BJ (cell line): ENCODE data around the gene ZNRF4. TPM values are rescaled to one million over a fixed set of nuclear protein-coding genes. Genes with fewer than 3 reads are reported as not detected.
A peak's percentile ranks its signal among the peaks of the same experiment; 100 is the strongest.

Experiments
- CTCF ChIA-PET: fragments of 350-600 bp; formaldehyde crosslinking; extraction: SDS; loops from one replicate; lab custom pipeline; 2021; ENCODE audit warnings: antibody characterized with exemption, inconsistent platforms; lab: Yijun Ruan, JAX
- POLR2A ChIA-PET: fragments of 300-600 bp; sonication (Branson Sonifier 250); formaldehyde crosslinking; extraction: SDS; loops from one replicate; lab custom pipeline; 2021; ENCODE audit warnings: antibody characterized with exemption; lab: Charles Lee
- DNase-seq: peaks from one replicate; pipeline ENCODE4 v3.0.0-alpha.2; 2011; ENCODE audit warnings: low read depth
- H3K27me3 ChIP-seq: 2 replicates; pipeline ENCODE4 v1.6.0; 2011; ENCODE audit warnings: low read length; ENCODE audit not compliant: control insufficient read depth, insufficient read depth
- H3K36me3 ChIP-seq: 2 replicates; pipeline ENCODE4 v1.5.1; 2011; ENCODE audit warnings: low read length; ENCODE audit not compliant: control insufficient read depth, insufficient read depth
- H3K4me3 ChIP-seq: 2 replicates; pipeline ENCODE4 v1.5.1; 2011; ENCODE audit warnings: low read depth, mild to moderate bottlenecking, control low read depth, low read length
- CTCF ChIP-seq: IDR thresholded peaks from 2 replicates; pipeline ENCODE4 v1.5.1; 2011; ENCODE audit warnings: low read depth, mild to moderate bottlenecking, control low read depth, inconsistent platforms, low read length, moderate library complexity; ENCODE audit not compliant: insufficient read depth
- polyA plus RNA-seq: library from polyadenylated mRNA; depleted of rRNA; stranded (reverse); fragments of >200 nt; gene quantifications from 2 replicates; pipeline ENCODE4 v1.2.3, GENCODE V29; 2011

Gene ZNRF4
- polyA plus RNA-seq, 1 experiment: not detected

- POLR2A ChIA-PET: no interaction called here
- CTCF ChIA-PET: no interaction called here
- no peak for TF ChIP-seq CTCF
- H3K27me3 ChIP-seq: 0 out of 2 replicates have a peak, but pooled peaks cover 3% of the 10 kb centered on the region
- no peaks in the 10 kb centered on the region for H3K36me3 ChIP-seq
- DNase-seq: no peak
- no peak overlapping the region for H3K4me3 ChIP-seq
Measured at GRCh38 chr19:5430237-5430636, 25.0 kb upstream of the ZNRF4 start.

DNA sequence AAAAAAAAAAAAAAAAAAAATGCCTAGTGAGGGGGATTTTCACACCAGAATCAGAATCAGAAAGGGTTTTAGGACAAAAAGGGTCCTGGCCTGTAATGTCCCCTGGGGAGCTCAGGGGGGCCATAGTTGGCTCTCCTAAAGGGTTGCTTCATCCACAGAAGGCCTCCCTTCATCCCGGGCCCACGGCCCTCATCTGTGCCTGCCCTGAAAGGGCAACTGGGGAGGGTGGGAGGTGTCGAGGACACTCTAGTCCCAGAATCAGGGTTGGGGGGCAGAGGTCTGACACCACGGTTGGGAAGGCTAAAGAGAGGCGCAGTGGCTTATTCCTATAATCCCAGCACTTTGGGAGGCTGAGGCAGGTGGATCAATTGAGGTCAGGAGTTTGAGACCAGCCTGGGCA, 22.5 kb upstream of the ZNRF4 start:
- CTCF ChIA-PET: interaction anchor here (0.9 kb wide), 1 partner anchor 11 kb away, joined by 3 read pairs; no protein-coding TSS in a partner anchor
- H3K27me3 ChIP-seq: no peaks in the 10 kb centered on the region
- DNase-seq: no peak
- H3K36me3 ChIP-seq: no peaks in the 10 kb centered on the region
- POLR2A ChIA-PET: no interaction called here
- H3K4me3 ChIP-seq: no peak overlapping the region
- TF ChIP-seq CTCF: no peak

DNA sequence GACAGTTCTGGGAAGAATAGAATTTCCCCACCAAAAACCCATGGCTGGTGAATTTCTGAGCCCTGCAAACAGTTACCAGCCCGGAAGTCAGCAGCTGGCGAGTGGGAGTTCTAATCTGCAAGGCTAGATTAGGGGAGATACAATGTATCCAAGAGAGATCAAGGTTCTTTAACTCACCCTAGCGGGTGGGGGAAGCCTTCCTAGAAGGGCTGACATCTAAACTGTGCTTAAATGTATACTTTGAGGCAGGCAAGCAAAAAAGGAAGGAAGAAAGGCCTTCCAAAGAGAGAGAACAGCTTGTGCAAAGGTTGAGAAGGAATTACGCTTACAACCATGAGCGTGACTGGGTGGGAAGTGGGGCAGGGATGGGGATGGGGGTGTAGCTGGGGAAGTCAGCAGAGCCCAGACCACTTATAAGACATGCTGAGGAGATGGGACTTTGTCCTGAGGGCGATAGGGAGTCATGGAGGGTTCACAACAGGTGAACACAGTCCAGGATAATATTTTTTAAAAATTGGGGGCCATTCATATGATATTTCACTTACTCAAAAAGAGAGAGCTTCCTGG, 20.8 kb upstream of the ZNRF4 start:
- POLR2A ChIA-PET: no interaction called here
- Histone ChIP-seq H3K4me3 (no peak overlapping the region), H3K36me3 (no peaks in the 10 kb centered on the region), H3K27me3 (no peaks in the 10 kb centered on the region)
- DNase-seq: no peak
- no peak for TF ChIP-seq CTCF
- CTCF ChIA-PET: interaction anchor here (1.0 kb wide), 1 partner anchor 9 kb away, joined by 3 read pairs; no protein-coding TSS in a partner anchor

- Histone ChIP-seq H3K36me3 (no peaks in the 10 kb centered on the region), H3K4me3 (no peak overlapping the region), H3K27me3 (no peaks in the 10 kb centered on the region)
- ChIA-PET CTCF (interaction anchor here (1.0 kb wide), 1 partner anchor 8 kb away, joined by 3 read pairs; no protein-coding TSS in a partner anchor), POLR2A (no interaction called here)
- peak; percentile 28 for DNase-seq
- no peak for TF ChIP-seq CTCF
Measured at GRCh38 chr19:5434970-5435641, 20.1 kb upstream of the ZNRF4 start.

DNA sequence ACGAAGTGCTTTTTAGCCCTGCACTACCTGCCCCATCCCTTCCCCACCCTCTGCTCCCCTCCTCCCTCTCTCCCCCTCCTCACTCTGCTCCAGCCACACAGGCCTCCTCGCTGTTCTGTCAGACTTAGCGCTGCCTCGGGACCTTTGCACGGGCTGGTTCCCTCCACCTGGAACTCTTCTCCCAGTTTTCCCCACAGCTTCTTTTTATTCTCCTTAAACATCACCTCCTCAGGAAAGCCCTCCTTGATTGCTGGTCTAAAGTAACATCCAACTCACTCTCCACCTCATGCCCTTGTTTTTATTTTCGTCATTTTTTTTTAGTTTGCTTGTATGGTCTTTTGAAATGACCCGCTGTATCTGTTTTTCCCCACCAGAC, 19.6 kb upstream of the ZNRF4 start:
- H3K27me3 ChIP-seq: no peaks in the 10 kb centered on the region
- CTCF ChIA-PET: no interaction called here

More for the DNA sequence above, 19.6 kb upstream of the ZNRF4 start:
- POLR2A ChIA-PET: no interaction called here
- no peak for DNase-seq
- Histone ChIP-seq H3K4me3 (no peak overlapping the region), H3K36me3 (no peaks in the 10 kb centered on the region)
- no peak for TF ChIP-seq CTCF
